ENCODE data around the gene RHOBTB3. TPM values are rescaled to one million over a fixed set of nuclear protein-coding genes. Genes with fewer than 3 reads are reported as not detected.

Gene RHOBTB3
- total and polyA plus RNA-seq, 10 of the 15 experiments (the other 5 are each of a cell fraction or from before 2014, with no cell fraction given) = 3.6 to 42.8 (median 8.4) TPM

GRCh38 chr5:95682891-95683290, 48.2 kb upstream of the RHOBTB3 start, which contains the start of gene SPATA9:
Gene SPATA9 (minus strand): TSS chr5:95682991. CDS start chr5:95682854, 137 bp downstream.
- POLR2A ChIA-PET = no interaction called here
- no peak for DNase-seq (ENCODE audit: low read depth, low spot score)
- no peaks in the 10 kb centered on the region for H3K27me3 ChIP-seq (replicated peaks in 1 of 2; ENCODE audit: control insufficient read depth in 2 of 2, insufficient read depth in 2 of 2, low read length in 1 of 2)
- CTCF ChIA-PET = no interaction called here
- no peak for ATAC-seq
- H3K36me3 ChIP-seq (ENCODE audit: control insufficient read depth in 2 of 2, insufficient read depth in 2 of 2, low read length in 1 of 2) = no peaks in the 10 kb centered on the region
- no peak within 1 kb of the TSS for H2AFZ ChIP-seq (ENCODE audit: control insufficient read depth, low read depth, low read length)
- H3K4me2 ChIP-seq (ENCODE audit: control insufficient read depth, insufficient read depth) = no peak within 1 kb of the TSS
- H3K27ac ChIP-seq (ENCODE audit: control insufficient read depth, insufficient read depth) = no peak within 1 kb of the TSS
- SMC1A ChIA-PET (ENCODE audit: uncharacterized antibody, unreplicated experiment) = no interaction called here
- FAIRE-seq = no peak
- no peaks in the 10 kb centered on the region for H3K9me3 ChIP-seq (replicated peaks; ENCODE audit: control insufficient read depth, insufficient read depth, low read length)
- no peaks in the 10 kb centered on the region for H3K4me1 ChIP-seq (ENCODE audit: control insufficient read depth, insufficient read depth, low read length)
- H3K9ac ChIP-seq (ENCODE audit: control insufficient read depth, insufficient read depth, low read length) = no peak within 1 kb of the TSS
- in situ Hi-C loops (cut with MboI) (no loop called here), intact Hi-C loops (cut with micrococcal nuclease; ENCODE audit: unreplicated experiment) (no loop called here)
- no peak within 1 kb of the TSS for H3K4me3 ChIP-seq
- no TSS peak for BruUV-seq (replicated peaks)
- RAD21 ChIA-PET (ENCODE audit: unreplicated experiment) = no interaction called here
- H3K79me2 ChIP-seq (ENCODE audit: control insufficient read depth, insufficient read depth, low read length) = no peaks in the 10 kb centered on the region
- H4K20me1 ChIP-seq (ENCODE audit: control insufficient read depth, insufficient read depth) = no peaks in the 10 kb centered on the region
- WGBS (ENCODE audit: insufficient coverage, insufficient replicate concordance, low lambda C conversion rate, missing lambda C conversion rate) = 38% methylated on average over 1 of the region's 1 CpG
- TF ChIP-seq, protein P1, sequence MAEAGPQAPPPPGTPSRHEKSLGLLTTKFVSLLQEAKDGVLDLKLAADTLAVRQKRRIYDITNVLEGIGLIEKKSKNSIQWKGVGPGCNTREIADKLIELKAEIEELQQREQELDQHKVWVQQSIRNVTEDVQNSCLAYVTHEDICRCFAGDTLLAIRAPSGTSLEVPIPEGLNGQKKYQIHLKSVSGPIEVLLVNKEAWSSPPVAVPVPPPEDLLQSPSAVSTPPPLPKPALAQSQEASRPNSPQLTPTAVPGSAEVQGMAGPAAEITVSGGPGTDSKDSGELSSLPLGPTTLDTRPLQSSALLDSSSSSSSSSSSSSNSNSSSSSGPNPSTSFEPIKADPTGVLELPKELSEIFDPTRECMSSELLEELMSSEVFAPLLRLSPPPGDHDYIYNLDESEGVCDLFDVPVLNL (IDR thresholded peaks at IDR 0.05; ENCODE audit: low read depth, low read length) = no peak
- no peak for TF ChIP-seq NBN (IDR thresholded peaks at IDR 0.05)
- TF ChIP-seq TCF3 (IDR thresholded peaks at IDR 0.05; ENCODE audit: borderline replicate concordance, insufficient read depth, low read depth, low read length) = no peak
- TF ChIP-seq MLLT1 (IDR thresholded peaks at IDR 0.05) = no peak
- TF ChIP-seq E4F1 (IDR thresholded peaks at IDR 0.05; ENCODE audit: borderline replicate concordance, partially characterized antibody) = no peak
- TF ChIP-seq ASH2L (IDR thresholded peaks at IDR 0.05; ENCODE audit: borderline replicate concordance, low read depth) = no peak
- TF ChIP-seq ATF2 (IDR thresholded peaks at IDR 0.05; ENCODE audit: low read length) = no peak
- TF ChIP-seq BCLAF1 (IDR thresholded peaks at IDR 0.05) = no peak
- no peak for TF ChIP-seq RBBP5 (conservative IDR thresholded peaks at IDR 0.05)
- no peak for TF ChIP-seq EGR1 (IDR thresholded peaks at IDR 0.05; ENCODE audit: borderline replicate concordance in 1 of 2, low read depth in 2 of 2, low read length in 2 of 2)
